H1 (cell line): ENCODE data around the gene CARD14. TPM values are rescaled to one million over a fixed set of nuclear protein-coding genes. Genes with fewer than 3 reads are reported as not detected.

ENCODE experiments used
- CTCF ChIA-PET: fragments of 300-600 bp; sonication (Branson Sonifier 250); formaldehyde crosslinking; loops from one replicate; lab custom pipeline; 2021; ENCODE audit not compliant: partially characterized antibody; lab: Charles Lee
- POLR2A ChIA-PET: fragments of 300-600 bp; sonication (Branson Sonifier 250); formaldehyde crosslinking; loops from one replicate; lab custom pipeline; 2021; ENCODE audit warnings: inconsistent platforms; ENCODE audit not compliant: partially characterized antibody; lab: Charles Lee
- DNase-seq, 2 experiments: peaks; one replicate each; pipeline versions ENCODE4 v3.0.0 to v3.0.0-alpha.2; 2010 to 2022; ENCODE audit warnings: low spot score in 2 of 2, low read depth in 1 of 2, mixed read lengths in 1 of 2
- FAIRE-seq: peaks from 2 replicates; lab custom pipeline; 2011; peaks lifted over from hg19 to GRCh38; lab: Jason Lieb, UNC
- H2AFZ ChIP-seq: 2 replicates; pipeline ENCODE4 v1.8.1; 2012; ENCODE audit warnings: low read length, inconsistent platforms
- H2AK5ac ChIP-seq: 2 replicates; pipeline ENCODE4 v1.6.1; 2013; ENCODE audit warnings: low read depth, low read length
- H2BK120ac ChIP-seq: replicated peaks from 2 replicates; pipeline ENCODE3; 2013; ENCODE audit warnings: low read depth, low read length, inconsistent platforms
- H2BK12ac ChIP-seq: 2 replicates; pipeline ENCODE4 v1.6.1; 2013; ENCODE audit warnings: low read depth, low read length
- H2BK15ac ChIP-seq: 2 replicates; pipeline ENCODE4 v1.6.1; 2013; ENCODE audit warnings: low read length
- H2BK20ac ChIP-seq: 2 replicates; pipeline ENCODE4 v1.6.1; 2013; ENCODE audit warnings: low read length
- H2BK5ac ChIP-seq: 2 replicates; pipeline ENCODE4 v1.6.1; 2013; ENCODE audit warnings: low read depth, low read length
- H3K14ac ChIP-seq: 2 replicates; pipeline ENCODE4 v1.6.1; 2013; ENCODE audit warnings: inconsistent platforms; ENCODE audit not compliant: insufficient read length
- H3K18ac ChIP-seq: 2 replicates; pipeline ENCODE4 v1.6.1; 2013; ENCODE audit warnings: low read length; ENCODE audit errors: extremely low read depth
- H3K23ac ChIP-seq: 2 replicates; pipeline ENCODE4 v1.6.1; 2013; ENCODE audit warnings: inconsistent platforms; ENCODE audit not compliant: insufficient read length
- H3K23me2 ChIP-seq: 2 replicates; pipeline ENCODE4 v1.6.1; 2013; ENCODE audit warnings: low read depth, low read length
- H3K27ac ChIP-seq: 2 replicates; pipeline ENCODE4 v1.6.1; 2011; ENCODE audit warnings: low read depth, low read length, inconsistent platforms
- H3K27me3 ChIP-seq, 4 experiments: replicated peaks in 1 of 4; 1 replicate in 1 of 4; 2 replicates in 3 of 4; pipeline versions ENCODE4 v1.6.1 to v1.8.1; 2011 to 2013; ENCODE audit warnings: low read length in 3 of 4, mild to moderate bottlenecking in 3 of 4, inconsistent platforms in 2 of 4, mixed read lengths in 2 of 4, moderate library complexity in 1 of 4; ENCODE audit not compliant: control insufficient read depth in 3 of 4, insufficient read depth in 3 of 4; ENCODE audit errors: extremely low read depth in 1 of 4
- H3K36me3 ChIP-seq, 4 experiments: 2 replicates each; pipeline versions ENCODE4 v1.6.1 to v1.8.1; 2011 to 2013; ENCODE audit warnings: mild to moderate bottlenecking in 4 of 4, low read length in 3 of 4, moderate library complexity in 2 of 4, control low read depth in 1 of 4, inconsistent platforms in 1 of 4; ENCODE audit not compliant: insufficient read depth in 4 of 4, control insufficient read depth in 2 of 4
- H3K4ac ChIP-seq: replicated peaks from 2 replicates; pipeline ENCODE3; 2013; ENCODE audit warnings: low read length, low read depth, mixed read lengths, inconsistent platforms; ENCODE audit not compliant: insufficient read length
- H3K4me1 ChIP-seq, 4 experiments: replicated peaks in 1 of 4; 1 replicate in 1 of 4; 2 replicates in 3 of 4; pipeline versions ENCODE4 v1.6.1 to v1.8.1; 2011 to 2013; ENCODE audit warnings: low read length in 3 of 4, inconsistent platforms in 2 of 4, mixed read lengths in 1 of 4; ENCODE audit not compliant: insufficient read depth in 4 of 4, control insufficient read depth in 3 of 4
- H3K4me2 ChIP-seq, 2 experiments: 2 replicates each; pipeline versions ENCODE4 v1.6.1 to v1.8.1; 2011 to 2013; ENCODE audit warnings: low read depth in 2 of 2, low read length in 2 of 2, control low read depth in 1 of 2, inconsistent platforms in 1 of 2, mild to moderate bottlenecking in 1 of 2; ENCODE audit not compliant: insufficient read depth in 1 of 2
- H3K4me3 ChIP-seq, 4 experiments: fragments of 200-600, 300-600 bp in 1 of 4; sonication (generic), shearing (Covaris generic), sonication (Bioruptor Twin) in 1 of 4; 2 replicates each; pipeline versions ENCODE4 v1.5.1 to v1.8.1; 2011 to 2016; ENCODE audit warnings: low read length in 4 of 4, low read depth in 3 of 4, control low read depth in 2 of 4, inconsistent platforms in 2 of 4, mild to moderate bottlenecking in 2 of 4, mixed read lengths in 1 of 4, moderate library complexity in 1 of 4; ENCODE audit not compliant: insufficient read depth in 2 of 4; ENCODE audit errors: extremely low read depth in 1 of 4
- H3K56ac ChIP-seq: replicated peaks from 2 replicates; pipeline ENCODE3; 2013; ENCODE audit warnings: low read depth, mild to moderate bottlenecking, mixed read lengths, low read length, inconsistent platforms; ENCODE audit not compliant: insufficient read length
- H3K79me1 ChIP-seq: 2 replicates; pipeline ENCODE4 v1.6.1; 2013; ENCODE audit warnings: low read depth, low read length, control low read depth
- H3K79me2 ChIP-seq, 2 experiments: 2 replicates each; pipeline versions ENCODE4 v1.6.1 to v1.8.1; 2012 to 2013; ENCODE audit warnings: low read length in 2 of 2, mild to moderate bottlenecking in 2 of 2, inconsistent platforms in 1 of 2; ENCODE audit not compliant: insufficient read depth in 2 of 2, control insufficient read depth in 1 of 2
- H3K9ac ChIP-seq, 4 experiments: replicated peaks in 1 of 4; 1 replicate in 1 of 4; 2 replicates in 3 of 4; pipeline versions ENCODE4 v1.6.1 to v1.8.1; 2011 to 2013; ENCODE audit warnings: low read depth in 3 of 4, low read length in 3 of 4, control low read depth in 2 of 4, mild to moderate bottlenecking in 2 of 4, moderate library complexity in 2 of 4, inconsistent platforms in 1 of 4; ENCODE audit errors: extremely low read depth in 1 of 4
- H3K9me3 ChIP-seq, 2 experiments: 2 replicates each; pipeline versions ENCODE4 v1.6.1 to v1.8.1; 2012 to 2013; ENCODE audit warnings: mild to moderate bottlenecking in 2 of 2, moderate library complexity in 2 of 2, control low read depth in 1 of 2, inconsistent platforms in 1 of 2, low read depth in 1 of 2, low read length in 1 of 2, mixed read lengths in 1 of 2; ENCODE audit not compliant: insufficient read depth in 2 of 2
- H4K20me1 ChIP-seq, 2 experiments: replicated peaks in 1 of 2; 2 replicates each; pipeline versions ENCODE3 to v1.8.1; 2011 to 2013; ENCODE audit warnings: inconsistent platforms in 2 of 2, low read length in 2 of 2, mild to moderate bottlenecking in 1 of 2; ENCODE audit not compliant: insufficient read depth in 2 of 2, control insufficient read depth in 1 of 2
- H4K5ac ChIP-seq: 2 replicates; pipeline ENCODE4 v1.6.1; 2013; ENCODE audit warnings: low read length, low read depth, mixed read lengths, inconsistent platforms; ENCODE audit not compliant: insufficient read length
- H4K8ac ChIP-seq: 2 replicates; pipeline ENCODE4 v1.8.0; 2013; ENCODE audit warnings: mild to moderate bottlenecking, moderate library complexity, low read length, inconsistent platforms; ENCODE audit not compliant: insufficient read depth; ENCODE audit errors: extremely low read depth
- H4K91ac ChIP-seq: replicated peaks from 2 replicates; pipeline ENCODE3; 2013; ENCODE audit warnings: low read length, mixed read lengths, inconsistent platforms; ENCODE audit not compliant: insufficient read length
- CREB1 ChIP-seq: IDR thresholded peaks from 2 replicates; pipeline ENCODE4 v1.6.1; 2012; ENCODE audit warnings: inconsistent platforms
- NANOG ChIP-seq: IDR thresholded peaks from 2 replicates; pipeline ENCODE4 v1.6.1; 2011; ENCODE audit warnings: low read length, low read depth, mild to moderate bottlenecking, inconsistent platforms; ENCODE audit not compliant: insufficient read depth, poor library complexity, severe bottlenecking
- RFX5 ChIP-seq: IDR thresholded peaks from 2 replicates; pipeline ENCODE4 v1.6.1; 2011; ENCODE audit warnings: low read depth, low read length, improper control_type of control experiment, borderline replicate concordance
- RXRA ChIP-seq: IDR thresholded peaks from 2 replicates; pipeline ENCODE4 v1.6.1; 2011; ENCODE audit warnings: low read depth, mild to moderate bottlenecking, low read length, moderate library complexity; ENCODE audit not compliant: insufficient read depth
- SAP30 ChIP-seq: fragments of 300-600 bp; sonication (generic); IDR thresholded peaks from 2 replicates; pipeline ENCODE4 v1.7.1; 2012; ENCODE audit warnings: low read length, moderate library complexity, mild to moderate bottlenecking, inconsistent platforms; ENCODE audit not compliant: insufficient read depth, insufficient replicate concordance
- SIX5 ChIP-seq: IDR thresholded peaks from 2 replicates; pipeline ENCODE4 v1.6.1; 2011; ENCODE audit warnings: mild to moderate bottlenecking, low read depth, low read length
- WGBS, 2 experiments: shearing (Covaris generic) in 1 of 2; methylation state at CpG; one replicate each; pipeline versions ENCODE4 v1.1.6 to v1.1.7; 2013 to 2015; ENCODE audit warnings: low lambda C conversion rate in 2 of 2, mixed read lengths in 2 of 2, inconsistent platforms in 1 of 2, low coverage in 1 of 2, missing lambda C conversion rate in 1 of 2; ENCODE audit not compliant: insufficient replicate concordance in 2 of 2, insufficient coverage in 1 of 2, insufficient read length in 1 of 2; ENCODE audit errors: extremely low coverage in 1 of 2, missing lambda C conversion rate in 1 of 2; 5-methylcytosine and 5-hydroxymethylcytosine counted together
- polyA plus RNA-seq, 7 experiments: library from polyadenylated mRNA; depleted of rRNA in 3 of 7; stranded (reverse) in 5 of 7; unstranded in 2 of 7; fragments of >200 nt in 5 of 7; fragments of 200-250 nt in 2 of 7; gene quantifications; 1 replicate in 5 of 7; 2 replicates in 1 of 7; 4 replicates in 1 of 7; pipeline versions ENCODE4 v1.2.1 to v1.2.3, GENCODE V29; 2011 to 2013; ENCODE audit warnings: missing spikeins in 2 of 7, mixed read lengths in 2 of 7
- total RNA-seq: library from RNA; stranded (reverse); fragmentation: NEBNext Ultra II Directional; extraction: Animal tissue kit (Norgen Biotek cat#: 25700); gene quantifications from 2 replicates; pipeline ENCODE4 v1.2.1, GENCODE V29; 2021
- TF ChIP-seq, protein P1 (sequence below): IDR thresholded peaks from 2 replicates; pipeline ENCODE4 v1.6.1; 2012; ENCODE audit warnings: inconsistent platforms

CARD14 gene
- total and polyA plus RNA-seq, 2 of the 8 experiments (the other 6 are each of a cell fraction or from before 2014, with no cell fraction given): 0.08 TPM; not detected in 1

DNA sequence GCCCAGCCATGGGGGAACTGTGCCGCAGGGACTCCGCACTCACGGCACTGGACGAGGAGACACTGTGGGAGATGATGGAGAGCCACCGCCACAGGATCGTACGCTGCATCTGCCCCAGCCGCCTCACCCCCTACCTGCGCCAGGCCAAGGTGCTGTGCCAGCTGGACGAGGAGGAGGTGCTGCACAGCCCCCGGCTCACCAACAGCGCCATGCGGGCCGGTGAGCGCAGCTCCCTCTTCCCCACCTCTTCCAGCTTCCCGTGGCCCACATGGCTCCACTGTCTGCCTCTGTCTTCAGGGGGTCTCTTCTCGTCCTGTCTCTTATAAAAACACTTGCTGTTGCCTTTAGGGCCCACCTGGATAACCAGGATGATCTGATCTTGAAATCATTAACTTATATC is 11.6 kb downstream of the CARD14 start:
- POLR2A ChIA-PET: interaction anchor here (1.1 kb wide), 1 partner anchor 18 kb away, joined by 4 read pairs; no protein-coding TSS in a partner anchor
- CTCF ChIA-PET: interaction anchor here (0.6 to 8.9 kb wide), 4 partner anchors 10 to 71 kb away, joined by 3 to 73 read pairs (median 10); no protein-coding TSS in a partner anchor
- no peaks in the 10 kb centered on the region for H3K36me3 ChIP-seq

More for the DNA sequence above, 11.6 kb downstream of the CARD14 start:
- Histone ChIP-seq H2BK5ac (no peak overlapping the region), H3K14ac (no peak overlapping the region), H2AFZ (no peak overlapping the region), H3K4ac (no peak overlapping the region), H2BK120ac (no peak overlapping the region), H3K4me3 (no peak overlapping the region), H3K27me3 (no peaks in the 10 kb centered on the region), H2BK15ac (no peak overlapping the region), H4K20me1 (no peaks in the 10 kb centered on the region), H2BK20ac (no peak overlapping the region), H3K9me3 (no peaks in the 10 kb centered on the region), H3K23me2 (no peaks in the 10 kb centered on the region), H3K27ac (no peak overlapping the region), H3K18ac (no peak overlapping the region), H3K79me2 (no peaks in the 10 kb centered on the region), H2BK12ac (no peak overlapping the region), H3K9ac (no peak overlapping the region), H3K4me2 (no peak overlapping the region), H3K4me1 (no peaks in the 10 kb centered on the region), H3K79me1 (no peaks in the 10 kb centered on the region; the same call in 1 of the 2 replicates), H3K23ac (no peak overlapping the region), H4K8ac (no peak overlapping the region), H3K56ac (no peak overlapping the region), H2AK5ac (no peak overlapping the region), H4K91ac (no peak overlapping the region), H4K5ac (no peak overlapping the region)
- TF ChIP-seq NANOG: no peak
- TF ChIP-seq RFX5: no peak
- no peak for TF ChIP-seq CREB1
- TF ChIP-seq RXRA: no peak
- TF ChIP-seq SIX5: no peak
- TF ChIP-seq SAP30: no peak
- TF ChIP-seq, protein P1, sequence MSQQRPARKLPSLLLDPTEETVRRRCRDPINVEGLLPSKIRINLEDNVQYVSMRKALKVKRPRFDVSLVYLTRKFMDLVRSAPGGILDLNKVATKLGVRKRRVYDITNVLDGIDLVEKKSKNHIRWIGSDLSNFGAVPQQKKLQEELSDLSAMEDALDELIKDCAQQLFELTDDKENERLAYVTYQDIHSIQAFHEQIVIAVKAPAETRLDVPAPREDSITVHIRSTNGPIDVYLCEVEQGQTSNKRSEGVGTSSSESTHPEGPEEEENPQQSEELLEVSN: no peak
- no peak for DNase-seq
- no peak for FAIRE-seq
- WGBS, 2 experiments: 88% methylated on average over 17 of the region's 17 CpGs; no CpG with 5 or more reads in 1 of the 2 experiments
